B cell (primary cell): Measurements from ENCODE around the gene LRRN2. TPM values are rescaled to one million over a fixed set of nuclear protein-coding genes. Genes with fewer than 3 reads are reported as not detected.

Experiments used
- ATAC-seq: fragments of 200-7000 bp; cut with Tn5 transposase; one replicate; pipeline ENCODE4 v1.10.0; 2021; ENCODE audit warnings: low read depth, mild to moderate bottlenecking, moderate number of reproducible peaks, moderate library complexity
- CTCF ChIA-PET: fragments of 350-600 bp; sonication (Branson Sonifier 250); formaldehyde crosslinking; loops from one replicate; lab custom pipeline; 2021; ENCODE audit warnings: antibody characterized with exemption, inconsistent platforms; lab: Charles Lee
- POLR2A ChIA-PET: fragments of 350-600 bp; sonication (Branson Sonifier 250); formaldehyde crosslinking; loops from one replicate; lab custom pipeline; 2021; ENCODE audit warnings: antibody characterized with exemption; lab: Charles Lee
- DNase-seq: peaks from one replicate; pipeline ENCODE4 v3.0.0; 2013
- H2AFZ ChIP-seq: 2 replicates; pipeline ENCODE4 v1.6.1; 2012; ENCODE audit warnings: mild to moderate bottlenecking, low read depth, low read length; ENCODE audit not compliant: insufficient read depth, poor library complexity, severe bottlenecking
- H3K27ac ChIP-seq, 2 donors: 1 replicate in 1 of 2; 2 replicates in 1 of 2; pipeline ENCODE4 v1.5.1; 2012 to 2013; ENCODE audit warnings: low read length in 2 of 2, mild to moderate bottlenecking in 2 of 2, moderate library complexity in 1 of 2
- H3K27me3 ChIP-seq, 4 experiments: fragments of 200-600 bp in 1 of 4; sonication (generic) in 1 of 4; replicated peaks in 1 of 4; 1 replicate in 2 of 4; 2 replicates in 2 of 4; pipeline versions ENCODE4 v1.6.1 to v1.7.0; 2013 to 2016; ENCODE audit warnings: low read length in 3 of 4, mild to moderate bottlenecking in 2 of 4, mixed read lengths in 1 of 4, moderate library complexity in 1 of 4; ENCODE audit not compliant: insufficient read depth in 4 of 4, control insufficient read depth in 3 of 4; ENCODE audit errors: control extremely low read depth in 1 of 4
- H3K36me3 ChIP-seq, 2 experiments: replicated peaks in 1 of 2; 1 replicate in 1 of 2; 2 replicates in 1 of 2; pipeline versions ENCODE4 v1.6.1 to v1.7.1; 2013; ENCODE audit warnings: low read length in 1 of 2; ENCODE audit not compliant: insufficient read depth in 2 of 2, control insufficient read depth in 1 of 2; ENCODE audit errors: control extremely low read depth in 1 of 2, extremely low read depth in 1 of 2
- H3K4me1 ChIP-seq, 2 donors: fragments of 200-600 bp in 1 of 2; sonication (generic) in 1 of 2; 1 replicate in 1 of 2; 2 replicates in 1 of 2; pipeline versions ENCODE4 v1.5.1 to v1.6.1; 2013 to 2017; ENCODE audit warnings: low read length in 2 of 2; ENCODE audit not compliant: control insufficient read depth in 2 of 2, insufficient read depth in 2 of 2
- H3K4me2 ChIP-seq: replicated peaks from 2 replicates; pipeline ENCODE3; 2012; ENCODE audit warnings: mild to moderate bottlenecking, low read depth, low read length; ENCODE audit not compliant: poor library complexity, severe bottlenecking
- H3K4me3 ChIP-seq, 5 experiments: fragments of 200-600 bp in 1 of 5; sonication (generic) in 1 of 5; 1 replicate in 3 of 5; 2 replicates in 2 of 5; pipeline versions ENCODE4 v1.5.1 to v1.7.0; 2011 to 2016; ENCODE audit warnings: low read length in 4 of 5, mild to moderate bottlenecking in 4 of 5, low read depth in 2 of 5, control low read depth in 1 of 5, moderate library complexity in 1 of 5; ENCODE audit not compliant: insufficient read depth in 1 of 5; ENCODE audit errors: control extremely low read depth in 1 of 5, extremely low read depth in 1 of 5
- H3K79me2 ChIP-seq: fragments of 200-600 bp; sonication (generic); one replicate; pipeline ENCODE4 v1.6.0; 2016; ENCODE audit warnings: low read length; ENCODE audit not compliant: control insufficient read depth, insufficient read depth
- H3K9ac ChIP-seq: fragments of 200-600 bp; sonication (generic); 2 replicates; pipeline ENCODE4 v1.6.1; 2017; ENCODE audit warnings: mild to moderate bottlenecking, low read length, moderate library complexity
- H3K9me3 ChIP-seq, 3 donors: one replicate each; pipeline versions ENCODE4 v1.6.1 to v1.7.1; 2013; ENCODE audit warnings: low read length in 2 of 3; ENCODE audit not compliant: control insufficient read depth in 2 of 3, insufficient read depth in 1 of 3; ENCODE audit errors: control extremely low read depth in 1 of 3
- H4K20me1 ChIP-seq: 2 replicates; pipeline ENCODE4 v1.6.0; 2012; ENCODE audit warnings: mild to moderate bottlenecking, low read length; ENCODE audit not compliant: insufficient read depth, control insufficient read depth, poor library complexity, severe bottlenecking
- H3K27ac Mint-ChIP-seq: one replicate; pipeline ENCODE4 v1.8.0; 2021; ENCODE audit warnings: mixed read lengths
- H3K27me3 Mint-ChIP-seq: one replicate; pipeline ENCODE4 v1.8.0; 2021; ENCODE audit warnings: mixed read lengths
- H3K4me1 Mint-ChIP-seq: one replicate; pipeline ENCODE4 v1.8.0; 2021; ENCODE audit warnings: mixed read lengths
- H3K4me3 Mint-ChIP-seq: one replicate; pipeline ENCODE4 v1.8.0; 2021; ENCODE audit warnings: mixed read lengths
- H3K9me3 Mint-ChIP-seq: one replicate; pipeline ENCODE4 v1.8.0; 2022; ENCODE audit warnings: mixed read lengths; ENCODE audit not compliant: insufficient read depth
- EZH2 ChIP-seq: IDR thresholded peaks from 2 replicates; pipeline ENCODE4 v1.6.1; 2012; ENCODE audit warnings: borderline replicate concordance, low read depth, mild to moderate bottlenecking, moderate library complexity, low read length; ENCODE audit not compliant: insufficient read depth, poor library complexity, severe bottlenecking
- WGBS: methylation state at CpG from one replicate; pipeline ENCODE4 v1.1.5; 2013; ENCODE audit warnings: missing lambda C conversion rate; ENCODE audit not compliant: insufficient coverage; 5-methylcytosine and 5-hydroxymethylcytosine counted together
- intact Hi-C: fragments of 100-400 bp; cut with micrococcal nuclease; formaldehyde crosslinking; loops from one replicate; pipeline ENCODE4 v1.10.0; 2022
- polyA plus RNA-seq: library from polyadenylated mRNA; depleted of rRNA; stranded (reverse); fragments of >200 nt; gene quantifications from 2 replicates; pipeline ENCODE4 v1.2.3, GENCODE V29; 2012
- total RNA-seq, 2 donors: library from RNA; stranded (reverse); fragments of 120-200 nt in 1 of 2; gene quantifications; 1 replicate in 1 of 2; 2 replicates in 1 of 2; pipeline versions ENCODE4 v1.2.3 to v1.2.4, GENCODE V29; 2013 to 2022
- TF ChIP-seq, protein P1 (sequence below): fragments of 200-600 bp; IDR thresholded peaks from one replicate; pipeline ENCODE4 v1.8.0; 2022; ENCODE audit warnings: antibody characterized with exemption, mild to moderate bottlenecking

The LRRN2 gene
- total and polyA plus RNA-seq, 2 donors (not counting 1 experiment from before 2014, with no cell fraction given), result not detected

DNA sequence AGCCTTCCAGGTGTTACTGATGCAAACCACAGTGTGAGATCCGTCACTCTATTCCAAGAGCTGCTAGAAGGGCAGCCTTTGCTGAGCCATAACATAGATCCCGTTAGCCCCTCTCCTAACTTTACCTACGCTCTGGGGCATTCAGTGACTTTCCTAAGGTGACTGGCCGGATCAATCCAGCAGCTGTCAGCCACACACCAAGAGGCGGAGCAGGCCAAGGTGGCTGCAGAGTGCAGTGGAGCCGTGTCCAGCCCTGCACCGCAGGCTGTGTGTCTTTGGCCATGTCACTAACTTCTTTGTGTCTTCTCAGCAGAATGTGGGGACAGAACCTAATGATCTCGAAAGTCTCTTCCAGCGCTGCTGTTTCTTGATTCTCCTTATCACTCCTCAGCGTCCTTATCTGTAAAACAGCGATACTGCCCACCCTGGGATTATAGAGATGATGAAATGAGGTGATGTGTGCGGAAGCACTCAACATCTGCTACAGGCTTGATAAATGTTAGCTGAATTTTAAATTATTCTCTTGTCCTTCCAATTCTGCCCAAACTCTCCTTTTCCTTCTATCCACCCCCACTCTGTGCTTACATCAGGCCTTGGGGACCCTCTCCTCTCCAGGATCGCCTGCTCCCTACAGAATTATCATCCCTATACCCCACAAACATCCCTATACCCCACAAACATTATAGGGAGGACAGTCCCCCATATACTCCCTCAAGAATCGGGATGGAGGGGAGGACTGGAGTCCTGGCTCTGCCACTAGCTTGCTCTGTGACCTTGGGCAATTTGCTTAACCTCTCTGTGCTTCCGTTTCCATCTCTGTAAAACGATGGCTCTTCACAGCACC lies 25.8 kb upstream of the LRRN2 start:
- intact Hi-C loops, result no loop called here

More for the DNA sequence above, 25.8 kb upstream of the LRRN2 start:
- CTCF ChIA-PET, result no interaction called here
- H3K9ac ChIP-seq, result no peak overlapping the region
- no peaks in the 10 kb centered on the region for H3K36me3 ChIP-seq
- DNase-seq, result no peak
- H3K27ac Mint-ChIP-seq, result no peak overlapping the region
- TF ChIP-seq EZH2, result no peak
- TF ChIP-seq, protein P1, sequence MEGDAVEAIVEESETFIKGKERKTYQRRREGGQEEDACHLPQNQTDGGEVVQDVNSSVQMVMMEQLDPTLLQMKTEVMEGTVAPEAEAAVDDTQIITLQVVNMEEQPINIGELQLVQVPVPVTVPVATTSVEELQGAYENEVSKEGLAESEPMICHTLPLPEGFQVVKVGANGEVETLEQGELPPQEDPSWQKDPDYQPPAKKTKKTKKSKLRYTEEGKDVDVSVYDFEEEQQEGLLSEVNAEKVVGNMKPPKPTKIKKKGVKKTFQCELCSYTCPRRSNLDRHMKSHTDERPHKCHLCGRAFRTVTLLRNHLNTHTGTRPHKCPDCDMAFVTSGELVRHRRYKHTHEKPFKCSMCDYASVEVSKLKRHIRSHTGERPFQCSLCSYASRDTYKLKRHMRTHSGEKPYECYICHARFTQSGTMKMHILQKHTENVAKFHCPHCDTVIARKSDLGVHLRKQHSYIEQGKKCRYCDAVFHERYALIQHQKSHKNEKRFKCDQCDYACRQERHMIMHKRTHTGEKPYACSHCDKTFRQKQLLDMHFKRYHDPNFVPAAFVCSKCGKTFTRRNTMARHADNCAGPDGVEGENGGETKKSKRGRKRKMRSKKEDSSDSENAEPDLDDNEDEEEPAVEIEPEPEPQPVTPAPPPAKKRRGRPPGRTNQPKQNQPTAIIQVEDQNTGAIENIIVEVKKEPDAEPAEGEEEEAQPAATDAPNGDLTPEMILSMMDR, result no peak
- ATAC-seq, result no peak
- H3K4me3 ChIP-seq, result no peak overlapping the region
- no peak overlapping the region for H3K27ac ChIP-seq
- peaks cover 0 to 28% (median 15%) of the 10 kb centered on the region in 4 experiments for H3K27me3 ChIP-seq
- H3K4me3 Mint-ChIP-seq, result no peak overlapping the region
- H3K9me3 ChIP-seq, result no peaks in the 10 kb centered on the region
- H3K9me3 Mint-ChIP-seq, result no peaks in the 10 kb centered on the region
- H2AFZ ChIP-seq, result no peak overlapping the region
- POLR2A ChIA-PET, result no interaction called here
- H4K20me1 ChIP-seq, result no peaks in the 10 kb centered on the region
- peaks cover 42% of the 10 kb centered on the region for H3K27me3 Mint-ChIP-seq
- 76% methylated on average over 10 of the region's 16 CpGs for WGBS
- peaks cover 24 to 34% of the 10 kb centered on the region in 2 donors for H3K4me1 ChIP-seq
- no peak overlapping the region for H3K4me2 ChIP-seq
- no peaks in the 10 kb centered on the region for H3K79me2 ChIP-seq
- H3K4me1 Mint-ChIP-seq, result peaks cover 36% of the 10 kb centered on the region
